ENCODE results near the gene RTP3.

RTP3 gene

GRCh38 chr3:46489875-46490274 lies 7.9 kb upstream of the RTP3 start:
- Histone ChIP-seq H4K20me1 (ENCODE audit: low read depth, low read length) (no peaks in the 10 kb centered on the region), H3K4me3 (ENCODE audit: insufficient read depth, low read length, poor library complexity, severe bottlenecking) (no peak overlapping the region), H3K4me2 (ENCODE audit: low read depth, low read length, poor library complexity, severe bottlenecking) (no peak overlapping the region), H3K9me3 (ENCODE audit: insufficient read depth, low read length) (no peaks in the 10 kb centered on the region), H3K79me2 (ENCODE audit: insufficient read depth, low read length) (no peaks in the 10 kb centered on the region), H3K36me3 (ENCODE audit: low read length) (no peaks in the 10 kb centered on the region), H3K27ac (ENCODE audit: low read depth, low read length) (peak overlapping the region; percentile 24; the same call in 1 of the 2 replicates), H2AFZ (ENCODE audit: low read depth, low read length, severe bottlenecking) (no peak overlapping the region), H3F3A (ENCODE audit: insufficient read depth) (0 out of 2 replicates have a peak, but pooled peaks cover 4% of the 10 kb centered on the region), H3K9me2 (replicated peaks; ENCODE audit: insufficient read depth, low read length) (no peaks in the 10 kb centered on the region), H3K9ac (ENCODE audit: low read length) (peak overlapping the region; percentile 45), H3K27me3 (ENCODE audit: low read length) (no peaks in the 10 kb centered on the region)
- TF ChIP-seq EZH2phosphoT487 (conservative IDR thresholded peaks at IDR 0.05; ENCODE audit: low read length) = no peak
- no peak for TF ChIP-seq CTCF (IDR thresholded peaks at IDR 0.05; ENCODE audit: insufficient read depth, low read length, poor library complexity, severe bottlenecking)

- Histone ChIP-seq H3K79me2 (ENCODE audit: insufficient read depth, low read length) (no peaks in the 10 kb centered on the region), H3K27ac (ENCODE audit: low read depth, low read length) (0 out of 2 replicates have a peak overlapping the region, but pooled peaks have one; percentile 10), H2AFZ (ENCODE audit: low read depth, low read length, severe bottlenecking) (no peak overlapping the region), H3F3A (ENCODE audit: insufficient read depth) (0 out of 2 replicates have a peak, but pooled peaks cover 4% of the 10 kb centered on the region), H3K9me3 (ENCODE audit: insufficient read depth, low read length) (no peaks in the 10 kb centered on the region), H3K4me3 (ENCODE audit: insufficient read depth, low read length, poor library complexity, severe bottlenecking) (no peak overlapping the region), H4K20me1 (ENCODE audit: low read depth, low read length) (no peaks in the 10 kb centered on the region), H3K4me2 (ENCODE audit: low read depth, low read length, poor library complexity, severe bottlenecking) (no peak overlapping the region), H3K27me3 (ENCODE audit: low read length) (no peaks in the 10 kb centered on the region), H3K36me3 (ENCODE audit: low read length) (no peaks in the 10 kb centered on the region), H3K9ac (ENCODE audit: low read length) (no peak overlapping the region), H3K9me2 (replicated peaks; ENCODE audit: insufficient read depth, low read length) (no peaks in the 10 kb centered on the region)
- no peak for TF ChIP-seq CTCF (IDR thresholded peaks at IDR 0.05; ENCODE audit: insufficient read depth, low read length, poor library complexity, severe bottlenecking)
- TF ChIP-seq EZH2phosphoT487 (conservative IDR thresholded peaks at IDR 0.05; ENCODE audit: low read length) = no peak
Observed at GRCh38 chr3:46490338-46491084, 7.3 kb upstream of the RTP3 start.

GRCh38 chr3:46491089-46492070 lies 6.4 kb upstream of the RTP3 start:
- Histone ChIP-seq H3K9me3 (ENCODE audit: insufficient read depth, low read length) (no peaks in the 10 kb centered on the region), H3K9me2 (replicated peaks; ENCODE audit: insufficient read depth, low read length) (no peaks in the 10 kb centered on the region), H3K27ac (ENCODE audit: low read depth, low read length) (no peak overlapping the region), H3K4me2 (ENCODE audit: low read depth, low read length, poor library complexity, severe bottlenecking) (no peak overlapping the region), H3K27me3 (ENCODE audit: low read length) (no peaks in the 10 kb centered on the region), H2AFZ (ENCODE audit: low read depth, low read length, severe bottlenecking) (peak overlapping the region; percentile 3), H3K9ac (ENCODE audit: low read length) (no peak overlapping the region), H3K4me3 (ENCODE audit: insufficient read depth, low read length, poor library complexity, severe bottlenecking) (no peak overlapping the region), H3K79me2 (ENCODE audit: insufficient read depth, low read length) (no peaks in the 10 kb centered on the region), H3K36me3 (ENCODE audit: low read length) (no peaks in the 10 kb centered on the region), H3F3A (ENCODE audit: insufficient read depth) (0 out of 2 replicates have a peak, but pooled peaks cover 4% of the 10 kb centered on the region), H4K20me1 (ENCODE audit: low read depth, low read length) (no peaks in the 10 kb centered on the region)
- no peak for TF ChIP-seq CTCF (IDR thresholded peaks at IDR 0.05; ENCODE audit: insufficient read depth, low read length, poor library complexity, severe bottlenecking)
- no peak for TF ChIP-seq EZH2phosphoT487 (conservative IDR thresholded peaks at IDR 0.05; ENCODE audit: low read length)

Data from SU-DHL-6 (cell line).